ENCODE data around the gene ILKAP.

DNA sequence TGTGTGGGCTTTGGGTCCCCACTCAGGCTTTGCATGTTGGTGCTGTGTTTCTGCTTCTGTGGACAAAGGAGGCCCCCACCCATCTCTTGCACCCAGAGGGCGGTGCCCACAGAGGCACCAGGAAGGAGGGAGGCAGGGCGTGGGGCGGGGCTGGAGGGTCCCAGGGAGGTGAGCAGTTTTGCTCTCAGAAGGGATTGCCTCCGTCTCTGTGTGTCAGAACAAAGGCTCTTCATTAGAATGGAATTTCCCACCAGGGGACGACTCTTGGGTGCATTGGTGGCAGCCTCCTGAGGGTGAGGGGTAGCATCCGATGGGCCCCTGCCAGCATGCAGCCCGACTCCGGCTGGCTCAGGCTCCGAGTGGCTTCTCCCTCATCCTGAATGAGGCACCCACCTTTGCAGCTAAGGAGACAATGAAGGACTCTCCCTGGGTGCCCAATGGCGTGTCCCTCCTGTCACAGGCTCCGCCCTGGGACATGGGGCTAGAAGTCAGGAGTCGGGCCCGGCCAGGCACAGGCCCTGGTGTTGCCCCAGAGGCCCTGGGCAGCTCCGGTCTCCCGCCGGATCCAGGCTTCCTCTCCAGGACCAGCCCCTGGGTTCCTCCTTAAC is 51.8 kb downstream of the ILKAP start:
- TF ChIP-seq, protein P1, sequence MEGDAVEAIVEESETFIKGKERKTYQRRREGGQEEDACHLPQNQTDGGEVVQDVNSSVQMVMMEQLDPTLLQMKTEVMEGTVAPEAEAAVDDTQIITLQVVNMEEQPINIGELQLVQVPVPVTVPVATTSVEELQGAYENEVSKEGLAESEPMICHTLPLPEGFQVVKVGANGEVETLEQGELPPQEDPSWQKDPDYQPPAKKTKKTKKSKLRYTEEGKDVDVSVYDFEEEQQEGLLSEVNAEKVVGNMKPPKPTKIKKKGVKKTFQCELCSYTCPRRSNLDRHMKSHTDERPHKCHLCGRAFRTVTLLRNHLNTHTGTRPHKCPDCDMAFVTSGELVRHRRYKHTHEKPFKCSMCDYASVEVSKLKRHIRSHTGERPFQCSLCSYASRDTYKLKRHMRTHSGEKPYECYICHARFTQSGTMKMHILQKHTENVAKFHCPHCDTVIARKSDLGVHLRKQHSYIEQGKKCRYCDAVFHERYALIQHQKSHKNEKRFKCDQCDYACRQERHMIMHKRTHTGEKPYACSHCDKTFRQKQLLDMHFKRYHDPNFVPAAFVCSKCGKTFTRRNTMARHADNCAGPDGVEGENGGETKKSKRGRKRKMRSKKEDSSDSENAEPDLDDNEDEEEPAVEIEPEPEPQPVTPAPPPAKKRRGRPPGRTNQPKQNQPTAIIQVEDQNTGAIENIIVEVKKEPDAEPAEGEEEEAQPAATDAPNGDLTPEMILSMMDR (IDR thresholded peaks at IDR 0.05): no peak
- no peak for TF ChIP-seq POLR2A (IDR thresholded peaks at IDR 0.05)
